Neural crest cell (in vitro differentiated cells): ENCODE data around the gene SYTL1. TPM values are rescaled to one million over a fixed set of nuclear protein-coding genes. Genes with fewer than 3 reads are reported as not detected.

Experiments used
- DNase-seq: peaks from one replicate; pipeline ENCODE4 v3.0.0; 2021; ENCODE audit warnings: low read depth, mixed read lengths, low spot score
- H3K27ac Mint-ChIP-seq: one replicate; pipeline ENCODE4 v1.8.0; 2021; ENCODE audit warnings: mild to moderate bottlenecking, mixed read lengths; ENCODE audit not compliant: unreplicated experiment
- H3K27me3 Mint-ChIP-seq: 2 replicates; pipeline ENCODE4 v1.8.0; 2021; ENCODE audit warnings: low read depth, mild to moderate bottlenecking, mixed read lengths
- H3K36me3 Mint-ChIP-seq: 2 replicates; pipeline ENCODE4 v1.8.0; 2021; ENCODE audit warnings: low read depth, mild to moderate bottlenecking, mixed read lengths
- H3K4me1 Mint-ChIP-seq: 2 replicates; pipeline ENCODE4 v1.8.0; 2021; ENCODE audit warnings: mixed read lengths
- H3K4me3 Mint-ChIP-seq: one replicate; pipeline ENCODE4 v1.8.0; 2021; ENCODE audit warnings: mild to moderate bottlenecking, mixed read lengths
- H3K9me3 Mint-ChIP-seq: 2 replicates; pipeline ENCODE4 v1.8.0; 2021; ENCODE audit warnings: mixed read lengths
- CTCF ChIP-seq: fragments of 200-600 bp; sonication (generic); conservative IDR thresholded peaks from 2 replicates; pipeline ENCODE4 v1.5.0; 2021; ENCODE audit warnings: antibody characterized with exemption, mild to moderate bottlenecking
- total RNA-seq: library from RNA; stranded (reverse); gene quantifications from 2 replicates; pipeline ENCODE4 v1.2.1, GENCODE V29; 2021

Gene SYTL1
- total RNA-seq, 1 donor from 2014 or later = 0.72 TPM

GRCh38 chr1:27367160-27367650 is 25.4 kb downstream of the SYTL1 start:
- peak overlapping the region; percentile 84 for H3K4me3 Mint-ChIP-seq
- DNase-seq = no peak
- H3K36me3 Mint-ChIP-seq = no peaks in the 10 kb centered on the region
- no peak overlapping the region for H3K27ac Mint-ChIP-seq
- H3K9me3 Mint-ChIP-seq = no peaks in the 10 kb centered on the region
- peaks cover 41% of the 10 kb centered on the region for H3K4me1 Mint-ChIP-seq
- no peak for TF ChIP-seq CTCF
- no peaks in the 10 kb centered on the region for H3K27me3 Mint-ChIP-seq

DNA sequence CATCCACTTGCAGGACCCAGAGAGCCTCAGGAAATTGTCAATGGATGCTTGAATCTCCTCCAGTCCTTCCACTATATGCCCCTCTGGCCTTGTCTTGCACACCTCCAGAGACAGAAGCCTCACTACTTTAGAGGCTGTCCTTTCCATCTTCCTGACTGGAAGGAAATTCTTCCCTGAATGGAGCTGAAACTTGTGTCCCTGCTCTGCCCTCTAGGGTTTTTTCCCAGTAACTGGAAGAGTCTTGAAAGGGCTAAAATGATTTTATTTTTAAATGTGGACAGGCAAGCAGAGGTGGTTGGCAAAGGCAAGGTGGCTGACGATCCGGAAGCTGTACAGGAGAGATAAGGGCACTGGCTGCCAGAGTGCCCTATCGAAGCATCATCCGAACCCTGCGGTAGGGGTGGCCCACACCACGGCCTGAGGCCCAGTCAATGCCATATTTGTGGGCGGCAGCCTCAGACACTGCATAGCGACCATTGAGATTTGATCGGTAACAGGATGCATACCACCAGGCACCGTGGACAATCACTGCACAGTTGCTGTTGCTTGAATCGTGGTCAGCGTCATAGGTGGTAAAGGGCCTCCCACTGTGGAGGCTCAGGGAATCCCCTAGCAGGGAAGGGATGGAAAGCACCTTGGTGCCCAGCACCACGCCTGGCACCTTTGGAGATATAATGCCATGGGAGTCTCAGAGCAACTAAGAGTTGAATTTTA is 27.2 kb downstream of the SYTL1 start:
- Mint-ChIP-seq H3K4me1 (peaks cover 29% of the 10 kb centered on the region), H3K9me3 (no peaks in the 10 kb centered on the region), H3K4me3 (peak overlapping the region; percentile 62), H3K36me3 (no peaks in the 10 kb centered on the region), H3K27me3 (no peaks in the 10 kb centered on the region), H3K27ac (no peak overlapping the region)
- peak; percentile 18 for TF ChIP-seq CTCF
- DNase-seq = no peak

DNA sequence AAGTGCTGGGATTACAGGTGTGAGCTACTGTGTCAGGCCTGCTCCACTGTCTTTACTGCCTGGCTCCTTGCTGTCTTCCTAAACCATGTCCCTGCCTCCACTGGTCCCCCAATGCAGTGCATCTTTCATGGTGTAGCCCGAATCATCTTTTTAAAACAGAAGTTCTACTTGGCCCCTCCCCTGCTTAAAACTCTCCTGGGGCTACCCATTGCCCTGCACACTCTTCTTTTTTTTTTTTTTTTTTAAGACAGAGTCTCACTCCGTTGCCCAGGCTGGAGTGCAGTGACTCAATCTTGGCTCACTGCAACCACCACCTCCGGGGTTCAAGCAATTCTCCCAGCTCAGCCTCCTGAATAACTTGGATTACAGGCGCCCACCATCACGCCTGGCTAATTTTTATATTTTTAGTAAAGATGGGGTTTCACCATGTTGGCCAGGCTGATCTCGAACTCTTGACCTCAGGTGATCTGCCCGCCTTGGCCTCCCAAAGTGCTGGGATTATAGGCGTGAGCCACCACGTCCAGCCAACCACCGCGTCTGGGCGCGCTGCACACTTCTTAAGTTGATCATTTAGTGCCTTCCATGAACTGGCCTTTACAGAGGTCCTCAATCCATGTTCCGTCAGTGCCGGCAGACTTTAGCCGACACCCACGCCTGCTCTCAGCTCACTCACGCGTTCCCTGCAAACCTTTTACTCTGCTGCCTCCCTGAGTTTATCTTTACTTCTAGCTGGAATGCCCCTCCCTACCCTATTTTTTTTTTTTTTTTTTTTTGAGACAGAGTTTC is 30.4 kb downstream of the SYTL1 start:
- no peaks in the 10 kb centered on the region for H3K9me3 Mint-ChIP-seq
- H3K4me1 Mint-ChIP-seq = peaks cover 5% of the 10 kb centered on the region
- TF ChIP-seq CTCF = no peak
- H3K27ac Mint-ChIP-seq = no peak overlapping the region
- H3K4me3 Mint-ChIP-seq = no peak overlapping the region
- H3K36me3 Mint-ChIP-seq = no peaks in the 10 kb centered on the region
- no peaks in the 10 kb centered on the region for H3K27me3 Mint-ChIP-seq
- DNase-seq = no peak

DNA sequence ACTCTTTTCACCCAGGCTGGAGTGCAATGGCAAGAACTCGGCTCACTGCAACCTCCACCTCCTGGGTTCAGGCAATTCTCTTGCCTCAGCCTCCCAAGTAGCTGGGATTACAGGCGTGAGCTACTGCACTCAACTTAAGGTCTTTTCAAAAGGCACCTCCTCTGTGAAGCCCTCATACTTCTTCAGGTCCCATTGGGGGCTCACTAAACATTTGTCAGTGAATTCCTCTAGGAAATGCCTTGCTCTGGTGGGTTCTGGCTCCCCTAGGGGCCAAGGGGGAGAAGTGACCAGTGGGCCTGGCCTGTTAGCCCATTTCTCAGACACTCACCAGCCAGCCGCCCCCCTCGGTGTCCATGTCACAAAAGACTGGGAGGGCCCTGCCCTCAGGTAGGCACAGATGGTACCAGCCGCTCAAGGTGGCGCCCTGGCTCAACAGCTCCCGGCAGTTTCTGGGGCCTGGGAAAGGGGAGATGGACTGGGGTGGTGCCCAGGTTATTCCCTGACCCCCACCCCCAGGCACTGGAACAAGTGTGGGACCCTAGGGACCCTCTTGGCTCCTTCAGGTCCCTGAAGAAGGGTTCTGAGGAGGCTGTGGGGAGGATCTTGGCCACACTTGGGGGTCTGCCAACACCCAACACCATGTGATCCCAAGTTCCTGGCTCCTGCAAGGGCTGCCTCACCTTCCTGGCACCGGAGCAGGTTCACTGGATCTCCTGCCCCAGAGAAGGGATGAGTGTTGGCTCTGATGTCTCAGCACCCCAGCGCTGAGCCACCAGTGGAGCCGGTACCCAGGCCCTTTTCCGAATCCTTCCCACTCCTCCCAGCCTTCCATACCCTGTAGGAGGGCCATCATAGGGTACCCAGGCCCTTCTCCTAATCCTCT is 31.2 kb downstream of the SYTL1 start:
- no peak for DNase-seq
- Mint-ChIP-seq H3K4me1 (no peaks in the 10 kb centered on the region), H3K36me3 (no peaks in the 10 kb centered on the region), H3K27me3 (no peaks in the 10 kb centered on the region), H3K27ac (no peak overlapping the region), H3K4me3 (no peak overlapping the region), H3K9me3 (no peaks in the 10 kb centered on the region)
- TF ChIP-seq CTCF = peak; percentile 50

- Mint-ChIP-seq H3K4me1 (no peaks in the 10 kb centered on the region), H3K9me3 (no peaks in the 10 kb centered on the region), H3K27ac (no peak within 1 kb of the TSS), H3K4me3 (no peak within 1 kb of the TSS), H3K27me3 (no peaks in the 10 kb centered on the region), H3K36me3 (no peaks in the 10 kb centered on the region)
- no peak for DNase-seq
- no peak for TF ChIP-seq CTCF
Measured at GRCh38 chr1:27374362-27375086, 32.7 kb downstream of the SYTL1 start, which contains the start of gene FCN3. TSS of gene FCN3 (minus strand) at chr1:27374824. CDS start at chr1:27374818, 6 bp downstream.
